ENCODE data around the gene TBXAS1. TPM values are rescaled to one million over a fixed set of nuclear protein-coding genes. Genes with fewer than 3 reads are reported as not detected.

The TBXAS1 gene
- total and polyA plus RNA-seq, 2 experiments from 2014 or later = 1.3 TPM; not detected in 1

- Mint-ChIP-seq H3K27ac (no peak overlapping the region), H3K36me3 (ENCODE audit: low read depth) (no peaks in the 10 kb centered on the region), H3K4me3 (no peak overlapping the region), H3K27me3 (ENCODE audit: insufficient read depth, low read depth, poor library complexity) (peaks cover 9% of the 10 kb centered on the region), H3K9me3 (peaks cover 10% of the 10 kb centered on the region), H3K4me1 (peaks cover 24% of the 10 kb centered on the region)
- Histone ChIP-seq H3K36me3 (ENCODE audit: insufficient read depth) (no peaks in the 10 kb centered on the region; the same call in 1 of the 2 replicates), H3K9me2 (ENCODE audit: insufficient read depth) (peaks cover 7% of the 10 kb centered on the region; the same call in 1 of the 2 replicates), H4K20me1 (replicated peaks; ENCODE audit: insufficient read depth) (no peaks in the 10 kb centered on the region), H3K4me2 (no peak overlapping the region), H3K79me2 (replicated peaks; ENCODE audit: insufficient read depth) (no peaks in the 10 kb centered on the region), H3K27me3 (ENCODE audit: insufficient read depth) (no peaks in the 10 kb centered on the region), H3K4me1 (ENCODE audit: insufficient read depth) (peaks cover 10% of the 10 kb centered on the region), H2AFZ (no peak overlapping the region), H3K27ac (ENCODE audit: low read depth) (no peak overlapping the region), H3F3A (replicated peaks; ENCODE audit: low read depth) (no peaks in the 10 kb centered on the region), H3K4me3 (no peak overlapping the region)
- ATAC-seq (no peak), DNase-seq (ENCODE audit: low spot score) (no peak)
- TF ChIP-seq REST (IDR thresholded peaks at IDR 0.05; ENCODE audit: unreplicated experiment) = no peak
Measured at GRCh38 chr7:139941421-139941820, 112.4 kb downstream of the TBXAS1 start.

- Histone ChIP-seq H4K20me1 (replicated peaks; ENCODE audit: insufficient read depth) (no peaks in the 10 kb centered on the region), H3K27me3 (ENCODE audit: insufficient read depth) (no peaks in the 10 kb centered on the region), H3F3A (replicated peaks; ENCODE audit: low read depth) (no peaks in the 10 kb centered on the region), H3K36me3 (ENCODE audit: insufficient read depth) (no peaks in the 10 kb centered on the region; the same call in 1 of the 2 replicates), H3K27ac (ENCODE audit: low read depth) (no peak overlapping the region), H3K4me1 (ENCODE audit: insufficient read depth) (peaks cover 10% of the 10 kb centered on the region), H3K4me3 (no peak overlapping the region), H3K4me2 (no peak overlapping the region), H3K79me2 (replicated peaks; ENCODE audit: insufficient read depth) (no peaks in the 10 kb centered on the region), H2AFZ (no peak overlapping the region), H3K9me2 (ENCODE audit: insufficient read depth) (peaks cover 10% of the 10 kb centered on the region; the same call in 1 of the 2 replicates)
- Mint-ChIP-seq H3K27ac (no peak overlapping the region), H3K9me3 (peaks cover 14% of the 10 kb centered on the region), H3K4me3 (no peak overlapping the region), H3K36me3 (ENCODE audit: low read depth) (peaks cover 4% of the 10 kb centered on the region; the same call in 1 of the 3 replicates), H3K4me1 (peaks cover 21% of the 10 kb centered on the region), H3K27me3 (ENCODE audit: insufficient read depth, low read depth, poor library complexity) (peaks cover 10% of the 10 kb centered on the region)
- no peak for DNase-seq (ENCODE audit: low spot score)
- ATAC-seq = no peak
- TF ChIP-seq EZH2 (IDR thresholded peaks at IDR 0.05; ENCODE audit: low read depth, unreplicated experiment) (no peak), REST (IDR thresholded peaks at IDR 0.05; ENCODE audit: unreplicated experiment) (no peak), STAT1 (IDR thresholded peaks at IDR 0.05; ENCODE audit: unreplicated experiment) (no peak), ETS1 (IDR thresholded peaks at IDR 0.05) (no peak), ZNF462 (CRISPR knock-in tag; IDR thresholded peaks at IDR 0.05) (no peak), NANOG (IDR thresholded peaks at IDR 0.05; ENCODE audit: borderline replicate concordance) (no peak)
Measured at GRCh38 chr7:139941866-139942265, 112.8 kb downstream of the TBXAS1 start.
